NCI-H446 treated with DMSO at 0.1 percent for 48 hours (cell line): ENCODE measurements around the gene RARRES2.
A peak's percentile ranks its signal among the peaks of the same experiment; 100 is the strongest.

Experiments used
- DNase-seq: peaks from one replicate; lab custom pipeline; 2025; lab: John Stamatoyannopoulos, UW

The RARRES2 gene

DNA sequence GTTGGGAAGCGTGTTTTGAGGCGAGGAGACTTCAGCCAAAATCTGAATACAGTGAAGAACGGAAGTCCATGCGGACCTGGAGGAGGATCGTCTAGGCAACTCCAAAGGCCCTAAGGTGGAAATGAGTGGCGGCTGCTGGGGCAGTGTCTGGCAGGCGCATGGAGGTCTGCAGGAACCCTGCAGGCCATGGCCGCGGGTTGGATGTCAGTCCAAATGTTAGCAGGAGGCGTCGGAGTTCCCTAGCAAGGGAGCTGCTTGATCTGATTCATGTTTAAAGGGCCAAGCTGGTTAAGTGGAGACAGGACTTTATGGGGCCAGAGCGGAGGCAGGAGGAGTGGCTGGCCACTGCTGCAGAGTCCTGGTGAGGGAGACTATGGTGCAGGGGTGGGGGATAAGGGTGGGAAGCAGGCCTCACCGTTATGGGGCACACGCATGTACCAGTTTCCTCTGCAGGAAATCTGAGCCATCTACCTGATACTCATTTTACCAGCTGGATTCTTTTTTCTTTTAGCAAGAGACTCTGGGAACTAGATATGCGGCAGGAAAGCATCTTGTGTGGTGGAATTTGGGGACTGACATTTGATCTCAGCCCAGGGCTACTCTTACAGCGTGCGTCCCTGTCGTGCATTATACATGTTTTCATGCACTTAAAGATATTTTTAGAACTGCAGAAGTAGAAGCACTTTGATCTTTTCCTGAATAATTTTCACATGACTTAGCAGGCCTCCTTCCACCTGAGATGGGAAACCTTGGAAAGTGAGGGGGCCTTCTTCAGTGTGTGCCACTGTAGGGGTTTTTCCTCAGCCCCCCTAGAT lies 20.6 kb upstream of the RARRES2 start:
- DNase-seq, result no peak

DNA sequence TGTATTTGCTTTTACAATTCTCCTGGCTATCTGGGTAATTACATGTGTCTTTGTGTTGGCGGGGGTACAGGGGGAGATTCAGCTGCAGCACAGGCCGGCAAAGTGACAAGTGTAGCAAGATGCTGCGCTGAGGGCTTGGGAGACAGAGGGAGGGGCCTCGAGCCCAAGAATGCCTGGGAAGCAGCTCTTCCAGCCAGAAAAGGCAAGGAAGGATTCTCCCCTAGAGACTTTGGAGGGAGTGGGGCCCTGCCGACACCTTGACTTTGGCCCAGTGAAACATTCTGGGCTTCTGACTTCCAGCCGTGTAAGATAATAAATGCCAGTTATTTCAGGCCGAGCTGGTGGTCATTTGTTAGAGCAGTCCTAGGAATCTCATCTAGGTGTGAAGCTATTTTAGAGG lies 20.0 kb upstream of the RARRES2 start:
- no peak for DNase-seq

DNA sequence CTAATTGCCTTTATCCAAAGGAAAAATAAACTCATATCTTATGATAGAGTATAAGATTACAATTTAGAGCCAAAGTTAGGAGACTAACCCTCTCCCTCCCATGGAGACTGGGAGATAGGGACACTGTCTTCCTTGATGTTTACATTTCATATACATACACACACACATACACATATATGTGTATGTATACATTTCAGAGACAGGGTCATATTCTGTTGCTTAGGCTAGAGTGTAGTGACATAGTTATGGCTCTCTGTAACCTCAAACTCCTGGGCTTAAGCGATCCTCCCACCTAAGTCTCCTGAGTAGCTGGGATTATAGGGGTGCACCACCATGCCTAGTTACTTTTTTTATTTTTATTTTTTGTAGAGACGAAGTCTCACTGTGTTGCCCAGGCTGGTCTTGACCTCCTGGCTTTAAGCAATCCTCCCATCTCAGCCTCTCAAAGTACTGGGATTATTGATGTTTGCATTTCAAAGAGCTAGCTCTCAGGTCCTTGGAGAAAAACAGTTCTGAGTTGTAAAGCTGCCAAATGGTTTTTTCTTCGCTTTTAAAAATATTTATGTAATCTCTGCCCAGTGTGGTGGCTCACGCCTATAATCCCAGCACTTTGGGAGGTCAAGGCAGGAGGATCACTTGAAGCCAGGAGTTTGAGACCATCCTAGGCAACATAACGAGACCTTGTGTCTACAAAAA lies 19.1 kb upstream of the RARRES2 start:
- DNase-seq, result no peak

- DNase-seq, result no peak
Measured at GRCh38 chr7:150359622-150360362, 18.4 kb upstream of the RARRES2 start.

DNA sequence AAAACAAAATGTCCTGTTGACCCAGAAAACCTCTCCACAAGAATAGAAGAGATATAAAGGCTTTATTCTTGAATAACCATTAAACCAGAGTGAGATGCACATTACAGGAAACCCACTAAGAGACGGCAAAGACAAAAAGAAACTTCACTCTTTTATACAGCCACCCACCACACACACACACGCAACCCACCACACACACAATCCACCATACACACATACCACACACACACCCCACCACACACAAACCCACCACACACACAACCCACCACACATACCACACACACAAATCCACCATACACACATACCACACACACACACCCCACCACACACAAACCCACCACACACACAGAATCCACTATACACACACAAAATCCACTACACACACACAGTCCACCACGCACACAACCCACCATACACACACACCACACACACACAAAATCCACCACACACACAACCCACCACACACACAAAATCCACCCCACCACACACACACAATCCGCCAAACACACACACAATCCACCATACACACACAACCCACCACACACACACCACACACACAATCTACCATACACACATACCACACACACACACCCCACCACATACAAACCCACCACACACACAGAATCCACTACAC lies 17.7 kb upstream of the RARRES2 start:
- DNase-seq, result no peak

- no peak for DNase-seq
Measured at GRCh38 chr7:150358433-150358832, 17.0 kb upstream of the RARRES2 start.

- DNase-seq, result no peak
Measured at GRCh38 chr7:150357771-150358427, 16.5 kb upstream of the RARRES2 start.

- no peak for DNase-seq
Measured at GRCh38 chr7:150357270-150357669, 15.8 kb upstream of the RARRES2 start.

DNA sequence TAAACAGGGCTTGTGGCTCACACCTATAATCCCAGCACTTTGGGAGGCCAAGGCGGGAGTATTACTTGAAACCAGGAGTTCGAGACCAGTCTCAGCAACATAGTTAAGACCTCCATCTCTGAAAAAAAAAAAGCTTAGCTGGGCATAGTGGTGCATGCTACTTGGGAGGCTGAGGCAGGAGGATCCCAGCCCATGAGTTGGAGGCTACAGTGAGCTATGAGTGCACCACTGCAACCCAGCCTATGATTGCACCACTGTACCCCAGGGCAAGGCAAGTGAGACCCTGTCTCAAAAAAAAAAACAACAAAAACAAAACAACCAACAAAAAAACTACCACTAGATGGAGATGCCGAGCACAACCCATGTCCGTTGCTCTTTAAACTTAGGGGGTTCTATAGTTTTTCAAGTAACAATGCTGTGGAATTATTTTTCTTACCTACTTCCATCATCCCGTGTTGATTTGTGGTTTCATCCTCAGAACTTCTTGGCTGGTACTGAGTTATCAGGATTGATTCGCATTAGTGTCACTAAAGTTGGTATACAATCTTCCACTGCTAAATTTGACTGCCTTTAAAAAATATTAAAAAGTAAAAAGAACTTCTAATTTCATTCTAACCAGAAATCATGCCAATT lies 15.0 kb upstream of the RARRES2 start:
- peak; percentile 14 for DNase-seq

GRCh38 chr7:150355666-150356059 lies 14.2 kb upstream of the RARRES2 start:
- no peak for DNase-seq

DNA sequence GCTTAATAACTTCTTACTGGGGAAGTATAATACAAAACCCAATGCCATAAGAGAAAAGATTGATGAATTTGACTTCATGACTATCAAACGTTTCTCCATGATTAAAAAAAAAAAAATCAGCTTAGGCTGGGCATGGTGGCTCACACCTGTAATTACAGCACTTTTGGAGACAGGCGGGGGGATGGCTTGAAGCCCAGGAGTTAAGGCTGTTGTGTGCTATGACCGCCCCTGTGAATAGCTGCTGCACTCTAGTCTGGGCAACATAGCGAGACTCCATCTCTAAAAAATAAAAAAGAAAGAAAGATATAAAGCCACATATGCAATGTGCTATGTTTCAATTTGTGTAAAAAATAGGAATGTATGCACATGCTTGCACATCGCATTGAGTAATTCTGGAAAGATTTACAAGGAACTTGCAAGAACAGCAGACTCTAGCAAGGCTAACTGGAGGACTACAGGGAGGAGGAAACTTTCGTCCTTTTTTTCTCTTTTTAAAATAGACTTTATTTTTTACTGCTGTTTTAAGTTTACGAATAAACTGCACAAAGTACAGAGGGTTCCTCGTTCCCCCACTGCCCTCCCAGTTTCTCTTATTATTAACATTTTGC lies 10.3 kb upstream of the RARRES2 start:
- DNase-seq, result no peak

GRCh38 chr7:150346922-150347321 lies 5.5 kb upstream of the RARRES2 start:
- no peak for DNase-seq

DNA sequence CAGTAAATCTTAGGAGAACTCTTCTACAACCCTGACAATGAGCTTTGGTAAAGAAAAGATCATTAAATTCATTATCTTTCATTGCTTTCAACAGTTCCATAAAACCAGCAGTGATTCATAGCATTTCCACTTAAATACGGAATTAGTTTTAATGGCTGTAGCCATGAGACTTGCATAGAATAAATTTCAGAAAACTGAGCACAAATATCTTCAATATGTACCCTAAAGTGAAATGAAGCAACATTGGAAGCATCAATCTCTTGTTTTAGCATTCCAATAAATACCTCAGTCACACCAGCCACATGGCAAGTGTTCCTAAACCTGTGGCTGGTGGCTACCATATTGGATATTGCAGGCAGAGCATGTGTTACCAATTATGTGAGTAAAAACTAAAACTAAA lies 3.6 kb upstream of the RARRES2 start:
- no peak for DNase-seq

DNA sequence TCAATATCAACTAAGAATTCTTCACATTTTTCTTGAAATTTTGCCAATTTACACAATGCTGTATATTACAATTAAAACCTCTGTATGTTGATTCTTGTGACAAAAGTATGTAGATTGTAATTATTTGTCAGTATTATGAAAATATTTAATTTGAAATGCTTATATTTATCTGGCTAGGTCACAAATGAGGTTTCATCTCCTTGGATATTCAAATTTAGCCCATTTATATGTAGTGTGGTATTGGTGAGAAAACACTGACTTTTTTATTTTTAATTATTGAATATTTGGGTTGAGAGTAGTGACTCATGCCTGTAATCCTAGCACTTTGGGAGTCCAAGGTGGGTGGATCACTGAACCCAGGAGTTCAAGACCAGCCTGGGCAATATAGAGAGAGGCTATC lies 2.9 kb upstream of the RARRES2 start:
- no peak for DNase-seq

DNA sequence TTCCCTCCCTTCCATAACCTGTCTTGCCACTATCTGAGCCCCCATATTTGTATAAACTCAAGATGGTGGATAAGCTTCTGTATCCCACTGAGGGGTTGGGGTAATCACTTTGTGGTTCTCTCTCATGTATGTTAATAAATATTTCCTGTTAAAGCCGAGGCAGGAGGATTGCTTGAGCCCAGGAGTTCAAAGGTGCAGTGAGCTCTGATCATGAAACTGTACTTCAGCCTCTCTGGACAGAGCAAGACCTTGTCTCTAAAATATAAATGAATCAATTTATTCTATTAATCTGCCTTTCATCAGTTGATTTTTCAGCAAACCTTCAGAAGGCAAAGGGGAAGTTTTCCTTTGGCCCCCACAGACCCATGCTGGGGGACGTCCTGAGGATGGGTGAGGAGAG lies 1.8 kb upstream of the RARRES2 start:
- DNase-seq, result no peak

GRCh38 chr7:150342121-150342408 lies 636 bp upstream of the RARRES2 start:
- no peak for DNase-seq

DNA sequence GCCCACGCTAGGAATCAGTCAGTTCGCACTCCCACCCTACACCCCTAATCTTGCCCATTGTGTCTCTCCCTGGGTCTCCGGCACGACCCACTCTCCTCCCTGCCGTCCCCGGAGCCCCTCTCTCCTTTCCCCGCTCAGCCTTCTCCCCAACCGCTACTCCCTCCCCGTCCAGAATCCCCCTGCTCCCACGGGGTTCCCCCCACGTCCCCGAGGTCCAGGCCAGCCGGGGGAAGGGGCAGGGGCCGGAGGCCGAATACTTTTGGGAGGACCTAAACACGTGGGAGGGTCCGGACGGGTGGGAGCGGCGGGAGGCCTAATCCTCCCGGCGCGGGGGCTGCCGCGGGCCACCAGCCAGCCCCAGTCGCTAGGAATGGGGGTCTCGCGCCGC lies 560 bp downstream of the RARRES2 start:
- DNase-seq, result no peak

GRCh38 chr7:150340024-150340749 lies 1.2 kb downstream of the RARRES2 start:
- no peak for DNase-seq

DNA sequence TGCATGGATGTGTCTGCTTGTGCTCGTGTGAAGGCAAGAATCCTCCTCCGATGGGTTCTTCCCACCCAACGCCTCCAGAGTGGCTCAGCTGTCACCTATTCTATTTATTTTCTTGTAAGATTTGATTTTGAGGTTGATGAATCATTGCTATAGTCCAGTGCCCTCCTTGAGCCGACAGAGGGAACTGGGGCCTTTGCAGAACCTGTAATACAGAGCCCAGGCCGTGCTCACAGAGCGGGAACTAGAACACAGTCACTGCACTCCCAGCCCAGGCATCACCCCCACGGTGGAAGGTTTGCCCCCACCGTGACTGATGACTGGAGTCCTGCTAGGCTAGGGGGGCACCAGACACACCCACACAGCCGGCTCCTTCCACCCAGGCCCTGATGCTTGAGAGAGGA lies 2.0 kb downstream of the RARRES2 start:
- no peak for DNase-seq

- DNase-seq, result no peak
Measured at GRCh38 chr7:150338166-150338829, 3.1 kb downstream of the RARRES2 start.
